Heart left ventricle (tissue), 16 donors: Measurements from ENCODE around the gene TOM1. TPM values are rescaled to one million over a fixed set of nuclear protein-coding genes. Genes with fewer than 3 reads are reported as not detected.

Experiments used
- ATAC-seq, 4 donors: fragments of 200-7000 bp; cut with Tn5 transposase; one replicate each; pipeline ENCODE4 v1.9.1; 2020 to 2022; ENCODE audit warnings: moderate library complexity in 4 of 4, mild to moderate bottlenecking in 3 of 4, moderate number of reproducible peaks in 1 of 4
- DNase-seq, 5 donors: peaks; one replicate each; pipeline ENCODE4 v3.0.0-alpha.2; 2020
- H3K27ac ChIP-seq, 12 donors: fragments of 200-600 bp; sonication (generic) in 4 of 12; one replicate each; pipeline versions ENCODE4 v1.5.0 to v1.8.0; 2016 to 2022; ENCODE audit warnings: mild to moderate bottlenecking in 2 of 12
- H3K27me3 ChIP-seq, 9 donors: fragments of 200-600 bp; sonication (generic) in 2 of 9; one replicate each; pipeline versions ENCODE4 v1.5.1 to v1.8.0; 2016 to 2022; ENCODE audit warnings: mild to moderate bottlenecking in 3 of 9
- H3K36me3 ChIP-seq, 9 donors: fragments of 200-600 bp; sonication (generic) in 2 of 9; one replicate each; pipeline versions ENCODE4 v1.5.0 to v1.8.0; 2018 to 2022; ENCODE audit warnings: mild to moderate bottlenecking in 2 of 9
- H3K4me1 ChIP-seq, 12 donors: fragments of 200-600 bp; sonication (generic) in 4 of 12; one replicate each; pipeline versions ENCODE4 v1.5.0 to v1.8.0; 2016 to 2022; ENCODE audit warnings: mild to moderate bottlenecking in 3 of 12
- H3K4me3 ChIP-seq, 12 donors: fragments of 200-600 bp; sonication (generic) in 4 of 12; one replicate each; pipeline versions ENCODE4 v1.5.0 to v1.8.0; 2017 to 2022; ENCODE audit warnings: mild to moderate bottlenecking in 9 of 12, moderate library complexity in 4 of 12
- H3K9me3 ChIP-seq, 12 donors: fragments of 200-600 bp; sonication (generic) in 4 of 12; one replicate each; pipeline versions ENCODE4 v1.5.0 to v1.8.0; 2016 to 2022; ENCODE audit warnings: mild to moderate bottlenecking in 1 of 12
- CTCF ChIP-seq, 12 donors: fragments of 200-600 bp; sonication (generic) in 4 of 12; IDR thresholded peaks; one replicate each; pipeline versions ENCODE4 v1.5.0 to v1.8.0; 2018 to 2022; ENCODE audit warnings: antibody characterized with exemption in 12 of 12, mild to moderate bottlenecking in 5 of 12
- POLR2A ChIP-seq, 2 donors: fragments of 450-650 bp; IDR thresholded peaks; one replicate each; pipeline ENCODE4 v1.6.1; 2017; ENCODE audit warnings: antibody characterized with exemption in 2 of 2, mild to moderate bottlenecking in 2 of 2, moderate library complexity in 2 of 2
- WGBS, 4 donors: extraction: QIAGEN DNeasy Blood & Tissue Kit in 2 of 4; methylation state at CpG; one replicate each; pipeline versions ENCODE4 v1.1.5 to v1.1.7; 2013 to 2018; 5-methylcytosine and 5-hydroxymethylcytosine counted together
- intact Hi-C, 10 donors: fragments of 100-400 bp; cut with DNase I; formaldehyde crosslinking; loops; one replicate each; pipeline versions ENCODE4 v1.11.1 to v1.14.2; 2022
- polyA plus RNA-seq, 2 donors: library from polyadenylated mRNA; stranded (reverse); fragments of 200-250 nt; gene quantifications; one replicate each; pipeline ENCODE4 v1.2.3, GENCODE V29; 2013
- total RNA-seq, 9 donors: library from RNA; depleted of rRNA in 2 of 9; stranded (reverse); fragments of >200 nt in 2 of 9; fragmentation: NEBNext Ultra II Directional in 3 of 9; extraction: Animal tissue kit (Norgen Biotek cat#: 25700) in 3 of 9; gene quantifications; one replicate each; pipeline versions ENCODE4 v1.1.0 to v1.2.4, GENCODE V29; 2016 to 2023
- donor health status: ischemic (EF 13 %, LVEDD 7.1; RV severe dilation, severe dysfunction).
- donor health status: healthy with polysubstance abuse.
- donor health status: DM: no; HTN: yes; CAD: no.
- donor health status: DM: no; HTN: no; CAD: no.
- donor health status: ischemic (EF 25% LVEDD 6.9; RV normal size, moderate dysfunction).
- donor health status: ischemic (EF 25% LVEDD 5.7; RV mildly dilated, moderate dysfunction).
- donor health status: healthy.
- donor health status: DM: yes; HTN: yes; CAD: no.
- donor health status: ischemic (EF 35%, LVEDD 5.7; RV mildly dilated, moderate dysfunction).
- donor health status: nonischemic (EF 11% LVEDD 7.7; RV severe dilation, severe dysfunction).
- donor health status: DM: yes; HTN: yes; CAD: no.
- donor health status: PGD.
- donor health status: ischemic (EF 29% LVEDD 5.4; RV normal size, mild dysfunction).
- donor health status: nonischemic (EF 23%, LVEDD 6.1; RV moderate dilation, normal function).

The TOM1 gene
- total and polyA plus RNA-seq, 11 donors, result 46.8 to 362 (median 56.8) TPM

- intact Hi-C loops, result loop anchor here in 2 of 10 donors (5.0 to 10.0 kb wide), 3 partner anchors 233 to 773 kb away; no protein-coding TSS in a partner anchor
- Histone ChIP-seq H3K27me3 (no peaks in the 10 kb centered on the region), H3K27ac (peak overlapping the region in 2 of 12 donors; percentile 75 to 87), H3K36me3 (peaks cover 0 to 40% (median 28%) of the 10 kb centered on the region in 9 donors), H3K9me3 (no peaks in the 10 kb centered on the region), H3K4me3 (no peak overlapping the region), H3K4me1 (peaks cover 0 to 41% (median 11%) of the 10 kb centered on the region in 12 donors)
- no peak for TF ChIP-seq POLR2A (IDR thresholded peaks at IDR 0.05)
- no peak for TF ChIP-seq CTCF (IDR thresholded peaks at IDR 0.05)
- peak in 2 of 5 donors; percentile 30 to 55 for DNase-seq
- ATAC-seq, result no peak
- 76 to 88% (median 78%) methylated on average over 9 of the region's 9 CpGs for WGBS, 4 donors
Measured at GRCh38 chr22:35349368-35349703, 49.6 kb downstream of the TOM1 start.

GRCh38 chr22:35349704-35350538 lies 50.2 kb downstream of the TOM1 start:
- ATAC-seq, result peak in 1 of 4 donors; percentile 1
- Histone ChIP-seq H3K4me3 (peak overlapping the region in 1 of 12 donors; percentile 54), H3K27me3 (no peaks in the 10 kb centered on the region), H3K9me3 (no peaks in the 10 kb centered on the region), H3K27ac (peak overlapping the region in 11 of 12 donors; percentile 51 to 93 (median 68)), H3K36me3 (peaks cover 0 to 34% (median 22%) of the 10 kb centered on the region in 9 donors), H3K4me1 (peaks cover 0 to 42% (median 11%) of the 10 kb centered on the region in 12 donors)
- intact Hi-C loops, result loop anchor here in 9 of 10 donors (1.0 to 10.0 kb wide), 18 partner anchors 47 to 775 kb away; no protein-coding TSS in a partner anchor
- peak in 1 of 5 donors; percentile 61 for DNase-seq
- 62 to 68% (median 65%) methylated on average over 13 to 17 of the region's 17 CpGs for WGBS, 4 donors
- TF ChIP-seq POLR2A (IDR thresholded peaks at IDR 0.05) (no peak), CTCF (IDR thresholded peaks at IDR 0.05) (no peak)

- Histone ChIP-seq H3K9me3 (no peaks in the 10 kb centered on the region), H3K27ac (peak overlapping the region in 11 of 12 donors; percentile 51 to 93 (median 68)), H3K27me3 (no peaks in the 10 kb centered on the region), H3K4me1 (peaks cover 0 to 47% (median 11%) of the 10 kb centered on the region in 12 donors), H3K4me3 (peak overlapping the region; percentile 27 to 69 (median 55)), H3K36me3 (peaks cover 0 to 25% (median 13%) of the 10 kb centered on the region in 9 donors)
- DNase-seq, result peak; percentile 93 to 96 (median 94)
- 1 to 2% (median 2%) methylated on average over 17 to 47 of the region's 47 CpGs for WGBS, 4 donors
- peak in 1 of 2 donors; percentile 48 for TF ChIP-seq POLR2A (IDR thresholded peaks at IDR 0.05)
- peak; percentile 81 to 99 (median 92) for TF ChIP-seq CTCF (IDR thresholded peaks at IDR 0.05)
- intact Hi-C loops, result loop anchor here in 9 of 10 donors (1.0 to 10.0 kb wide), 18 partner anchors 46 to 774 kb away; no protein-coding TSS in a partner anchor
- ATAC-seq, result peak; percentile 89 to 90 (median 90)
Measured at GRCh38 chr22:35350539-35351503, 51.1 kb downstream of the TOM1 start.
